Suppressor macrophage treated with lipopolysaccharide for 1 hour (primary cell): ENCODE measurements around the gene ATM.
"Not testable (repeated sequence)": the region's sequence is repeated elsewhere in the genome, so short reads cannot be mapped to it uniquely, and the experiment has no call there.

ENCODE experiments used
- DNase-seq, 3 donors: peaks; one replicate each; pipeline ENCODE4 v3.0.0-alpha.2; 2020 to 2022

The ATM gene

GRCh38 chr11:108388576-108388975 is 165.7 kb downstream of the ATM start:
- no peak for DNase-seq

DNA sequence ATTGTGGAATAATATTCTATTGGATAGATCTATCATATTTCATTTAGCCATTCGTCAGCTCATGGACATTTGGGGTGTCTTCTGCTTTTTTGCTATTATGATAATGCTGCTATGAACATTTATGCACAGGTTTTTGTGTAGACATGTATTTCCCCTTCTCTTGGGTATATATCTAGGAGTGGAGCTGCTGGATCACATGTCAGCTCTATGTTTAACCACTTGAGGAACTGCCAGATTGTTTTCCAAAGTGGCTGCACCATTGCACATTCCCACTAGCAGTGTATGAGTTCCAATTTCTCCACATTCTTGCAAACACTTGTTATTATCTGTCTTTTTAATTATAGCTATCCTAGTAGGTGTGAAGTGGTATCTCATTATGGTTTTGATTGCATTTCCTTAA is 169.5 kb downstream of the ATM start:
- peak in 2 of 3 donors; percentile 7 to 14 for DNase-seq

DNA sequence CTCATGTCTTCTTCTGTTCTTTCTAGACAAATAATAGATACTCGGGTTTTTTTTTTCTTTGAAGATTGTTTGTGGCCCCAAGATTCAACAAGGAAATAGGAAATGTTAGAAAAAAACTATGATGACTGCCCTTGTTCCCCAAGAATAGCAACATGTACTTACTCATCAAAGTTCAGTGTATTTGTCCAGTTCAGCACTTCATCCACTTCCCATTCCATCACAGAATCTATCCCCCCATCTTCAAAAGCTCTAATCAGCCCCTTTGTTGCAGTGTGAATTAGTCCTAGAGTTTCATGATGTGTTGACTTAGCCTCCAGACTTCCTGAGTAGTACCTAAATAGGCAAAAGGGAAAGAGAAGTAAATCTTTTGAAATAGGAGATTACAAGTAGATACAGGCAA is 170.2 kb downstream of the ATM start:
- DNase-seq, result peak; percentile 2 to 27 (median 25)

GRCh38 chr11:108394744-108395284 is 171.9 kb downstream of the ATM start:
- no peak for DNase-seq

- DNase-seq, result not testable (repeated sequence)
These were observed 173.8 kb downstream of the ATM start for GRCh38 chr11:108396672-108397071.

- no peak for DNase-seq
These were observed 175.6 kb downstream of the ATM start for GRCh38 chr11:108398439-108398838.

GRCh38 chr11:108402241-108402640 is 179.4 kb downstream of the ATM start:
- DNase-seq, result no peak

GRCh38 chr11:108403052-108403451 is 180.2 kb downstream of the ATM start:
- no peak for DNase-seq

DNA sequence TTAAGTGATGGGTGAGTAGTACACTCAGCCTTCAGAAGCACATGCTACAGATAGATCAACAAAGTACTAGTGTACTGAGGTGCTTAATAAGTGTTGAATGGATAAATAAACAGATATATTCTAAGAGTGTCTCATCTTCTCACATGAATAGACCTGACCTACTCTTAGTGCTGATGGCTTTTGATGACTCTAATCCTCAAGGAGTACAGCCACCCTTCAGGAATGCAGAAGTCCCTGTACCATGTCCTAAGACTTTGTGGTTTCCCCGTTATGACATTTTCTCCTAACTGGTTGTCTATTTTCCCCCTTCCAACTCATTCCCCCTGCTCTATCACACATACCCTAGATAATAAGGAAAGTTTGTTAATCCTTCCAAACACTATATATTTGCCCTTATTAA is 182.8 kb downstream of the ATM start:
- peak in 1 of 3 donors; percentile 5 for DNase-seq

GRCh38 chr11:108414958-108415357 is 192.1 kb downstream of the ATM start:
- DNase-seq, result no peak

- peak in 2 of 3 donors; percentile 21 to 41 for DNase-seq
These were observed 194.7 kb downstream of the ATM start for GRCh38 chr11:108417551-108417950.
